Measurements from ENCODE around the gene ZFAND6. TPM values are rescaled to one million over a fixed set of nuclear protein-coding genes. Genes with fewer than 3 reads are reported as not detected.
A peak's percentile ranks its signal among the peaks of the same experiment; 100 is the strongest.

Gene ZFAND6
- total and polyA plus RNA-seq, 10 of the 15 experiments (the other 5 are each of a cell fraction or from before 2014, with no cell fraction given): 78.9 to 179 (median 135) TPM

DNA sequence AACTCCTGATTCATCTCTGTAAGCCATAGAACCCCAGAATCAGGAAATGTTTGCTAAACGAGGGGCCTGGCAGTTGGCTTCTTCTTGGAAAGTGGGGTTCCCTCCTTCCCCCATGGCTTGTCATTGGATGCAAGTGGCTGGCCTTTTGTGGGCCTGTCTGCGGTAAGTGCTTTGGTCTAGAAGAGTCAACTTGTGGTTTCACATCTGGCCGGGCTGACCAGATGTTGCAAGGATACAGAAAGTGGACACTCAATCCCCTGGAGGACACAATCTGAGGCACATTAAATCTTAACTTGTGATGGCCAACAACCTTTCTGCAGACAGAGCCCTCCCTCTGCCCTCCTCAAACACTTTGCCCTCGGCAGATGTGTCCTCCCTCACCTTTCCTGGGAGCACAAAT lies 94.4 kb downstream of the ZFAND6 start:
- ChIA-PET POLR2A (interaction anchor here (0.9 kb wide), 1 partner anchor 94 kb away, joined by 4 read pairs; no protein-coding TSS in a partner anchor), RAD21 (ENCODE audit: unreplicated experiment) (interaction anchor here (2.0 kb wide), 1 partner anchor 82 kb away, joined by 10 read pairs; no protein-coding TSS in a partner anchor), SMC1A (ENCODE audit: uncharacterized antibody, unreplicated experiment) (interaction anchor here (0.7 to 1.7 kb wide), 4 partner anchors 20 to 93 kb away, joined by 3 to 4 read pairs (median 4); no protein-coding TSS in a partner anchor), CTCF (interaction anchor here (0.9 to 1.0 kb wide), 2 partner anchors 18 to 300 kb away, joined by 3 to 4 read pairs; no protein-coding TSS in a partner anchor)
- no peak for ATAC-seq
- in situ Hi-C loops (cut with MboI): no loop called here
- Histone ChIP-seq H3K79me2 (ENCODE audit: control insufficient read depth, insufficient read depth, low read length) (peaks cover 4% of the 10 kb centered on the region), H3K4me2 (ENCODE audit: control insufficient read depth, insufficient read depth) (peak overlapping the region; percentile 93), H3K9ac (ENCODE audit: control insufficient read depth, insufficient read depth, low read length) (peak overlapping the region; percentile 58), H3K36me3 (ENCODE audit: control insufficient read depth in 2 of 2, insufficient read depth in 2 of 2, low read length in 1 of 2) (no peaks in the 10 kb centered on the region; a peak in 2 of 4 replicates), H3K4me3 (peak overlapping the region; percentile 86; the same call in 1 of the 2 replicates), H3K4me1 (ENCODE audit: control insufficient read depth, insufficient read depth, low read length) (peaks cover 8% of the 10 kb centered on the region), H3K27me3 (replicated peaks in 1 of 2; ENCODE audit: control insufficient read depth in 2 of 2, insufficient read depth in 2 of 2, low read length in 1 of 2) (no peaks in the 10 kb centered on the region), H3K27ac (ENCODE audit: control insufficient read depth, insufficient read depth) (peak overlapping the region; percentile 84; the same call in 1 of the 2 replicates), H2AFZ (ENCODE audit: control insufficient read depth, low read depth, low read length) (no peak overlapping the region), H4K20me1 (ENCODE audit: control insufficient read depth, insufficient read depth) (no peaks in the 10 kb centered on the region), H3K9me3 (replicated peaks; ENCODE audit: control insufficient read depth, insufficient read depth, low read length) (no peaks in the 10 kb centered on the region)
- intact Hi-C loops (cut with micrococcal nuclease; ENCODE audit: unreplicated experiment): loop anchor here (5.0 kb wide), 1 partner anchor 92 kb away; no protein-coding TSS in a partner anchor
- TF ChIP-seq STAT1 (conservative IDR thresholded peaks at IDR 0.05): no peak
- TF ChIP-seq SMAD5 (IDR thresholded peaks at IDR 0.05; ENCODE audit: low read depth): no peak
- TF ChIP-seq, protein P1, sequence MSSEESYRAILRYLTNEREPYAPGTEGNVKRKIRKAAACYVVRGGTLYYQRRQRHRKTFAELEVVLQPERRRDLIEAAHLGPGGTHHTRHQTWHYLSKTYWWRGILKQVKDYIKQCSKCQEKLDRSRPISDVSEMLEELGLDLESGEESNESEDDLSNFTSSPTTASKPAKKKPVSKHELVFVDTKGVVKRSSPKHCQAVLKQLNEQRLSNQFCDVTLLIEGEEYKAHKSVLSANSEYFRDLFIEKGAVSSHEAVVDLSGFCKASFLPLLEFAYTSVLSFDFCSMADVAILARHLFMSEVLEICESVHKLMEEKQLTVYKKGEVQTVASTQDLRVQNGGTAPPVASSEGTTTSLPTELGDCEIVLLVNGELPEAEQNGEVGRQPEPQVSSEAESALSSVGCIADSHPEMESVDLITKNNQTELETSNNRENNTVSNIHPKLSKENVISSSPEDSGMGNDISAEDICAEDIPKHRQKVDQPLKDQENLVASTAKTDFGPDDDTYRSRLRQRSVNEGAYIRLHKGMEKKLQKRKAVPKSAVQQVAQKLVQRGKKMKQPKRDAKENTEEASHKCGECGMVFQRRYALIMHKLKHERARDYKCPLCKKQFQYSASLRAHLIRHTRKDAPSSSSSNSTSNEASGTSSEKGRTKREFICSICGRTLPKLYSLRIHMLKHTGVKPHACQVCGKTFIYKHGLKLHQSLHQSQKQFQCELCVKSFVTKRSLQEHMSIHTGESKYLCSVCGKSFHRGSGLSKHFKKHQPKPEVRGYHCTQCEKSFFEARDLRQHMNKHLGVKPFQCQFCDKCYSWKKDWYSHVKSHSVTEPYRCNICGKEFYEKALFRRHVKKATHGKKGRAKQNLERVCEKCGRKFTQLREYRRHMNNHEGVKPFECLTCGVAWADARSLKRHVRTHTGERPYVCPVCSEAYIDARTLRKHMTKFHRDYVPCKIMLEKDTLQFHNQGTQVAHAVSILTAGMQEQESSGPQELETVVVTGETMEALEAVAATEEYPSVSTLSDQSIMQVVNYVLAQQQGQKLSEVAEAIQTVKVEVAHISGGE (CRISPR knock-in tag; IDR thresholded peaks at IDR 0.05): no peak
- no peak for TF ChIP-seq SMARCA5 (IDR thresholded peaks at IDR 0.05)
- no peak for TF ChIP-seq ATF7 (IDR thresholded peaks at IDR 0.05; ENCODE audit: low read depth)
- TF ChIP-seq CHD1 (IDR thresholded peaks at IDR 0.05; ENCODE audit: low read depth, low read length): no peak
- TF ChIP-seq RUNX3 (IDR thresholded peaks at IDR 0.05; ENCODE audit: low read length): peak; percentile 70
- TF ChIP-seq RAD51 (IDR thresholded peaks at IDR 0.05): no peak
- 0 out of 2 replicates have a peak, but pooled peaks have one; percentile 22 for TF ChIP-seq EED (IDR thresholded peaks at IDR 0.05; ENCODE audit: low read depth)
- TF ChIP-seq NFYB (IDR thresholded peaks at IDR 0.05; ENCODE audit: insufficient read depth, low read depth, low read length): 0 out of 2 replicates have a peak, but pooled peaks have one; percentile 47
- DNase-seq (ENCODE audit: low read depth, low spot score): no peak
- FAIRE-seq: no peak
- WGBS (ENCODE audit: insufficient coverage, insufficient replicate concordance, low lambda C conversion rate, missing lambda C conversion rate): 53% methylated on average over 4 of the region's 4 CpGs
- BruUV-seq (replicated peaks): no TSS peak

All from GM12878 (cell line).